Pancreas (tissue), 10 donors: ENCODE data around the gene SLC27A3. TPM values are rescaled to one million over a fixed set of nuclear protein-coding genes. Genes with fewer than 3 reads are reported as not detected.
A peak's percentile ranks its signal among the peaks of the same experiment; 100 is the strongest.

Source experiments
- ATAC-seq, 4 donors: fragments of 200-7000 bp; cut with Tn5 transposase; one replicate each; pipeline versions ENCODE4 v1.8.0 to v1.9.1; 2020; ENCODE audit warnings: mild to moderate bottlenecking in 4 of 4, moderate library complexity in 4 of 4
- DNase-seq, 6 donors: peaks; one replicate each; pipeline ENCODE4 v3.0.0-alpha.2; 2020
- FAIRE-seq: peaks from 2 replicates; lab custom pipeline; 2012; peaks lifted over from hg19 to GRCh38; lab: Jason Lieb, UNC
- H3K27ac ChIP-seq, 4 donors: fragments of 200-600 bp; sonication (generic); 1 replicate in 3 of 4; 2 replicates in 1 of 4; pipeline versions ENCODE4 v1.5.0 to v1.8.0; 2020
- H3K27me3 ChIP-seq, 4 donors: fragments of 200-600 bp; one replicate each; pipeline ENCODE4 v1.8.0; 2021
- H3K36me3 ChIP-seq, 3 donors: fragments of 200-600 bp; sonication (generic) in 1 of 3; one replicate each; pipeline versions ENCODE4 v1.5.0 to v1.8.0; 2020 to 2021
- H3K4me1 ChIP-seq, 3 donors: fragments of 200-600 bp; one replicate each; pipeline ENCODE4 v1.8.0; 2021
- H3K4me3 ChIP-seq, 4 donors: fragments of 200-600 bp; sonication (generic) in 2 of 4; one replicate each; pipeline versions ENCODE4 v1.5.0 to v1.8.0; 2020 to 2021
- H3K9me3 ChIP-seq, 4 donors: fragments of 200-600 bp; one replicate each; pipeline ENCODE4 v1.8.0; 2021
- WGBS, 2 donors: extraction: QIAGEN DNeasy Blood & Tissue Kit; methylation state at CpG; one replicate each; pipeline ENCODE4 v1.1.7; 2013; 5-methylcytosine and 5-hydroxymethylcytosine counted together
- intact Hi-C, 3 donors: fragments of 100-400 bp; cut with DNase I; formaldehyde crosslinking; loops; one replicate each; pipeline versions ENCODE4 v1.11.1 to v1.14.2; 2022
- polyA plus RNA-seq, 2 donors: library from polyadenylated mRNA; stranded (reverse); fragments of 200-250 nt; gene quantifications; one replicate each; pipeline ENCODE4 v1.2.3, GENCODE V29; 2013
- total RNA-seq, 6 donors: library from RNA; stranded (reverse); fragmentation: NEBNext Ultra II Directional in 4 of 6; extraction: Animal tissue kit (Norgen Biotek cat#: 25700) in 4 of 6; gene quantifications; one replicate each; pipeline versions ENCODE4 v1.2.1 to v1.2.4, GENCODE V29; 2021 to 2023
- TF ChIP-seq, protein P1 (sequence below), 4 donors: fragments of 200-600 bp; sonication (generic) in 3 of 4; IDR thresholded peaks; one replicate each; pipeline versions ENCODE4 v1.5.0 to v1.8.0; 2021; ENCODE audit warnings: antibody characterized with exemption in 4 of 4
- donor health status: healthy with polysubstance abuse.
- donor health status: DM: no; HTN: no; CAD: no; lungs with moderate emphysema.
- donor health status: DM: no; HTN: no; CAD: no.
- donor health status: control.
- donor health status: control.
- donor health status: Bipolar disorder and iron deficiency.
- donor health status: DM: yes; HTN: yes; CAD: no.
- donor health status: DM: no; HTN: no; CAD: no.
- donor health status: DM: no; HTN: no; CAD: no.
- donor health status: DM: yes; HTN: yes; CAD: no.

Gene SLC27A3, protein sequence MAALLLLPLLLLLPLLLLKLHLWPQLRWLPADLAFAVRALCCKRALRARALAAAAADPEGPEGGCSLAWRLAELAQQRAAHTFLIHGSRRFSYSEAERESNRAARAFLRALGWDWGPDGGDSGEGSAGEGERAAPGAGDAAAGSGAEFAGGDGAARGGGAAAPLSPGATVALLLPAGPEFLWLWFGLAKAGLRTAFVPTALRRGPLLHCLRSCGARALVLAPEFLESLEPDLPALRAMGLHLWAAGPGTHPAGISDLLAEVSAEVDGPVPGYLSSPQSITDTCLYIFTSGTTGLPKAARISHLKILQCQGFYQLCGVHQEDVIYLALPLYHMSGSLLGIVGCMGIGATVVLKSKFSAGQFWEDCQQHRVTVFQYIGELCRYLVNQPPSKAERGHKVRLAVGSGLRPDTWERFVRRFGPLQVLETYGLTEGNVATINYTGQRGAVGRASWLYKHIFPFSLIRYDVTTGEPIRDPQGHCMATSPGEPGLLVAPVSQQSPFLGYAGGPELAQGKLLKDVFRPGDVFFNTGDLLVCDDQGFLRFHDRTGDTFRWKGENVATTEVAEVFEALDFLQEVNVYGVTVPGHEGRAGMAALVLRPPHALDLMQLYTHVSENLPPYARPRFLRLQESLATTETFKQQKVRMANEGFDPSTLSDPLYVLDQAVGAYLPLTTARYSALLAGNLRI
- 10 to 100 TPM in 3 of 6 donors, 1 to 10 TPM in 3; 9.0 to 23.6 (median 10.8) TPM for total RNA-seq
- polyA plus RNA-seq, result 10 to 100 TPM; 46.9 to 64.0 TPM

DNA sequence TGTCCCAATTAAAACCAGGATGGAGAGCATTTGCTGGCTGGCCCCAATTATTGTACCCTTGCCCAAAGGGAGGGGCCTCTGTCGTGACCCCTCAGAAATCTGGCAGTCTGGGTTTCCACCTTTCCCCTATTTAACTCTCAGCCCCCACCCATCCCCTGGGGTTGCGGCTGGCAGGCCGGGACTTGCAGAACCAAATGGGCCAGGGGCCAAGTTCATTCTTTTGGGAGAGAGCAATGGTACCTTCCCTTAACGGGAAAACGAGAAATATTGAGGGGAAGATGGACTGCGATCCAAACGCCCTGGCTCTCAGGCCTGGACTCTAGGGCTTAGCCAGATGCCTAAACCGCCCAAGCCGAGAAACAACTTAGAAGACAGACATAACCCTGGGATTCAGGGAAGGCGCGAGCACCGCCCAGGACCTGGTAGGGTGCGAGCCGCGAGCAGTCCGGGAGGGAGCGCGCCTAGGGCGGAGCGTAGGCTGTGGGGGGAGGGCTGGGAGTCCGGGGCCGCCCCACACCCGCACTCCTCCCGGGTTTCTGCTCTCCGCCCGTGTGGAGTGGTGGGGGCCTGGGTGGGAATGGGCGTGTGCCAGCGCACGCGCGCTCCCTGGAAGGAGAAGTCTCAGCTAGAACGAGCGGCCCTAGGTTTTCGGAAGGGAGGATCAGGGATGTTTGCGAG, at the start of gene SLC27A3:
Gene SLC27A3, plus strand, starts transcription at position 628 of the 678 bp plus-strand sequence. CDS start 91 bp downstream, outside the sequence.
- peak; percentile 53 to 78 (median 68) for DNase-seq
- Histone ChIP-seq H3K9me3 (no peaks in the 10 kb centered on the region), H3K4me3 (peak within 1 kb of the TSS; percentile 63 to 70 (median 66)), H3K27ac (peak within 1 kb of the TSS; percentile 36 to 84 (median 74)), H3K4me1 (peaks cover 5 to 33% (median 12%) of the 10 kb centered on the region in 3 donors), H3K27me3 (no peaks in the 10 kb centered on the region), H3K36me3 (peaks cover 0 to 16% (median 0%) of the 10 kb centered on the region in 3 donors)
- 1 to 2% methylated on average over 32 to 35 of the region's 35 CpGs for WGBS, 2 donors
- TF ChIP-seq, protein P1, sequence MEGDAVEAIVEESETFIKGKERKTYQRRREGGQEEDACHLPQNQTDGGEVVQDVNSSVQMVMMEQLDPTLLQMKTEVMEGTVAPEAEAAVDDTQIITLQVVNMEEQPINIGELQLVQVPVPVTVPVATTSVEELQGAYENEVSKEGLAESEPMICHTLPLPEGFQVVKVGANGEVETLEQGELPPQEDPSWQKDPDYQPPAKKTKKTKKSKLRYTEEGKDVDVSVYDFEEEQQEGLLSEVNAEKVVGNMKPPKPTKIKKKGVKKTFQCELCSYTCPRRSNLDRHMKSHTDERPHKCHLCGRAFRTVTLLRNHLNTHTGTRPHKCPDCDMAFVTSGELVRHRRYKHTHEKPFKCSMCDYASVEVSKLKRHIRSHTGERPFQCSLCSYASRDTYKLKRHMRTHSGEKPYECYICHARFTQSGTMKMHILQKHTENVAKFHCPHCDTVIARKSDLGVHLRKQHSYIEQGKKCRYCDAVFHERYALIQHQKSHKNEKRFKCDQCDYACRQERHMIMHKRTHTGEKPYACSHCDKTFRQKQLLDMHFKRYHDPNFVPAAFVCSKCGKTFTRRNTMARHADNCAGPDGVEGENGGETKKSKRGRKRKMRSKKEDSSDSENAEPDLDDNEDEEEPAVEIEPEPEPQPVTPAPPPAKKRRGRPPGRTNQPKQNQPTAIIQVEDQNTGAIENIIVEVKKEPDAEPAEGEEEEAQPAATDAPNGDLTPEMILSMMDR (IDR thresholded peaks at IDR 0.05), result no peak
- intact Hi-C loops, result no loop called here
- ATAC-seq, result peak; percentile 51 to 75 (median 70)
- no peak for FAIRE-seq

DNA sequence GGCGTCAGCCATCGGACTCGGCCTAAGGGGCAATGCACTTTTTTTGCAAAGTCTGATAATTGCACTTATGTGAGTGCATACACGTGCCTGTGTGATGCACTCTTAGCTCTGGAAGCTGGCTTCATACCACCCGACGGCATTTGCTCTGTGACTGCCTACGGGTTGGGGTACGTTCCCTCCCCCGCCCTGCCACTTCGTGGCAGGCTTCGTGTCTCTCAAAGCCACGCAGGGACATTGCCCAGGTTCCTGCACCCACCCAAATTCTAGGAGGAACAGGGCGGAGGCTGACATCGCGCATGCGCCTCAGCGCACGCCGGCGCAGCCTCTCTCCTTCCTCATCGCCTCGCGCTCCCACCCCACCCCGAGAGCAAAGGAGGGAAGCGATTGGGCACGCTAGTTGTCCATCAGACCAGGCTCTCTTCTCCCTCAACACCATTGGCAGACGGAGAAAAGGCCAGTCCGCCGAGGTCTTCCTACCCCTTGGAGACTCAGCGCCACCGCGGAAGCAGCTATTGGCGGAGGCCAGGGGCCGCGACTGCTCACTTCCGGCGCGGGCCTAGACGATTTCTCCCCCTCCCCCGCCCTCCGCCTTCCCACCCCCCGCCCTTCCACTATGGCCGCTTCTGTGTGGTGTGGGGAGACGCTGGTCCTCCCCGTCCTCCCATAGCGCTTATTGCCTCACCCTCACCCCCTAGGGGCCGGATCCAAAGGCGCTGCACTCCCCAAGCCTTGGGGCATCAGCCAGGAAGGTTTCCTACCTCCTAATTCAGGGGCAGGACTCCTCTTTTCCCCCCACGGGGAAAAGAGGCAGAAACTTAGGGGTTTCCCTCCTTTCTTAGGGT, 47.5 kb upstream of the SLC27A3 start, which contains the start of gene INTS3:
Gene INTS3, plus strand, starts transcription at position 588 of the 842 bp plus-strand sequence. CDS start 585 bp downstream, outside the sequence.
- Histone ChIP-seq H3K4me1 (peaks cover 0 to 21% (median 5%) of the 10 kb centered on the region in 3 donors), H3K9me3 (no peaks in the 10 kb centered on the region), H3K36me3 (no peaks in the 10 kb centered on the region), H3K27me3 (no peaks in the 10 kb centered on the region), H3K27ac (peak within 1 kb of the TSS; percentile 86 to 99 (median 96)), H3K4me3 (peak within 1 kb of the TSS; percentile 56 to 86 (median 67))
- TF ChIP-seq, protein P1 (IDR thresholded peaks at IDR 0.05), result no peak
- peak; percentile 95 to 100 (median 100) for DNase-seq
- peak; percentile 98 to 99 (median 98) for ATAC-seq
- FAIRE-seq, result peak; percentile 57
- intact Hi-C loops, result no loop called here
- WGBS, 2 donors, result 0% methylated on average over 46 to 49 of the region's 49 CpGs

DNA sequence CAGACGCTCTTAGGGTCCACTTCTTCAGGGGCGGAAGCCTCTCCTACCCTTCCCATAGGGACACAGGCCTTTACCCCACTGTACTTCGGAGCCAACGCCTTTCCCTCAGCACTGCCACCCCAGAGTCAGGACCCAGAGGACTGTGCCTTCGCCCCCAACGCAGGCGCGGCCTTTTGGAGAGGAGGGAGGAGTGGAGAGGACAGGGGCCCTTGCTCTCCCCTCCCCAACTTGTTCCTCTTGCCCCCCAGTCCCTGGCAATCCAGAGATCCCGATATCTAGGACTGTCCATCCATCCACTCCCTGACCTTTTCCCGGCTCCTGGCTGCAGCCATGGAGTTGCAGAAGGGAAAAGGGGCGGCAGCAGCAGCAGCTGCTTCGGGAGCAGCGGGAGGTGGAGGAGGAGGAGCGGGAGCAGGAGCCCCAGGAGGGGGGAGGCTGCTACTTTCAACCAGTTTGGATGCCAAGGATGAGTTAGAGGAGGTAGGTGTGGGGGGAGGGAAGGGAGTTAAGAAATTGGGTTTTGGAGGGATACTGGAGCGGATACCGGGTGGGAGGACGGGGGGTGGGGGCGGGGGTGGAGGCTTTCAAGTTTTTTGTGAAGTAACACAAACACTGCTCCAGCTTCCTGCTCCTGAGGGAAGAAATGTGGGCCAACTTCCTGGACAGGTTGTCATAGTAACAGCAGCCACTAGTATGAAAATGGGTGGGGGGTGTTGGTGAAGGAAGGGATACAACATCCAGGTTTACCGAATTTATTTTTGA, 46.7 kb upstream of the SLC27A3 start:
- peak overlapping the region; percentile 56 to 86 (median 67) for H3K4me3 ChIP-seq
- peak; percentile 36 to 79 (median 59) for DNase-seq
- intact Hi-C loops, result no loop called here
- no peaks in the 10 kb centered on the region for H3K27me3 ChIP-seq
- H3K27ac ChIP-seq, result peak overlapping the region; percentile 86 to 99 (median 96)
- H3K9me3 ChIP-seq, result no peaks in the 10 kb centered on the region
- FAIRE-seq, result no peak
- no peaks in the 10 kb centered on the region for H3K36me3 ChIP-seq
- WGBS, 2 donors, result 0% methylated on average over 19 of the region's 19 CpGs
- TF ChIP-seq, protein P1 (IDR thresholded peaks at IDR 0.05), result no peak
- peak; percentile 6 to 33 (median 32) for ATAC-seq
- peaks cover 0 to 21% (median 5%) of the 10 kb centered on the region in 3 donors for H3K4me1 ChIP-seq
